Endothelial cell of umbilical vein (primary cell): ENCODE results near the gene BCAS2. TPM values are rescaled to one million over a fixed set of nuclear protein-coding genes. Genes with fewer than 3 reads are reported as not detected.

Experiments used
- BruUV-seq: library from RNA; stranded (reverse); fragments of 400-500 nt; replicated peaks from 2 replicates; lab custom pipeline; 2021; lab: Mats Ljungman, UMichigan
- CTCF ChIA-PET: fragments of 300-600, 350-600 bp; sonication (Branson Sonifier 250); formaldehyde crosslinking; loops from one replicate; lab custom pipeline; 2021; ENCODE audit warnings: antibody characterized with exemption, inconsistent platforms; lab: Charles Lee
- POLR2A ChIA-PET: fragments of 300-600, 350-600 bp; sonication (Branson Sonifier 250); formaldehyde crosslinking; loops from one replicate; lab custom pipeline; 2021; ENCODE audit warnings: antibody characterized with exemption, inconsistent platforms; lab: Charles Lee
- DNase-seq: peaks from one replicate; pipeline ENCODE4 v3.0.0-alpha.2; 2011; ENCODE audit warnings: low read depth, low spot score
- FAIRE-seq: peaks from 2 replicates; lab custom pipeline; 2011; peaks lifted over from hg19 to GRCh38; lab: Jason Lieb, UNC
- H2AFZ ChIP-seq: 2 replicates; pipeline ENCODE4 v1.6.0; 2012; ENCODE audit warnings: low read depth, low read length, control low read depth, inconsistent platforms
- H3K27ac ChIP-seq: 2 replicates; pipeline ENCODE4 v1.5.1; 2011; ENCODE audit warnings: low read depth, mild to moderate bottlenecking, control low read depth, low read length, moderate library complexity; ENCODE audit not compliant: insufficient read depth
- H3K27me3 ChIP-seq, 2 experiments: 2 replicates each; pipeline versions ENCODE4 v1.6.0 to v1.6.1; 2011; ENCODE audit warnings: low read length in 2 of 2, mixed read lengths in 1 of 2; ENCODE audit not compliant: control insufficient read depth in 2 of 2, insufficient read depth in 2 of 2
- H3K36me3 ChIP-seq, 2 experiments: 2 replicates in 1 of 2; 3 replicates in 1 of 2; pipeline ENCODE4 v1.5.1; 2011; ENCODE audit warnings: low read length in 2 of 2, mild to moderate bottlenecking in 1 of 2, moderate library complexity in 1 of 2; ENCODE audit not compliant: control insufficient read depth in 2 of 2, insufficient read depth in 2 of 2; ENCODE audit errors: extremely low read depth in 1 of 2
- H3K4me1 ChIP-seq: 3 replicates; pipeline ENCODE4 v1.5.1; 2011; ENCODE audit warnings: mild to moderate bottlenecking, low read length; ENCODE audit not compliant: control insufficient read depth, insufficient read depth; ENCODE audit errors: extremely low read depth
- H3K4me2 ChIP-seq: 2 replicates; pipeline ENCODE4 v1.6.1; 2011; ENCODE audit warnings: low read length, control low read depth, mixed read lengths; ENCODE audit not compliant: insufficient read depth
- H3K4me3 ChIP-seq, 3 experiments: fragments of 200-600 bp in 1 of 3; sonication (generic), shearing (Covaris generic) in 1 of 3; replicated peaks in 1 of 3; 2 replicates each; pipeline ENCODE4 v1.5.1; 2011 to 2016; ENCODE audit warnings: control low read depth in 3 of 3, low read length in 3 of 3, mild to moderate bottlenecking in 2 of 3, inconsistent platforms in 1 of 3, low read depth in 1 of 3, moderate library complexity in 1 of 3; ENCODE audit not compliant: insufficient read depth in 1 of 3
- H3K79me2 ChIP-seq: 2 replicates; pipeline ENCODE4 v1.6.0; 2012; ENCODE audit warnings: low read length, inconsistent platforms; ENCODE audit not compliant: control insufficient read depth, insufficient read depth
- H3K9ac ChIP-seq: replicated peaks from 2 replicates; pipeline ENCODE3; 2011; ENCODE audit warnings: low read length, control low read depth; ENCODE audit not compliant: insufficient read depth; ENCODE audit errors: extremely low read depth
- H3K9me1 ChIP-seq: replicated peaks from 3 replicates; pipeline ENCODE4 v1.6.0; 2011; ENCODE audit warnings: mild to moderate bottlenecking, low read length; ENCODE audit not compliant: control insufficient read depth, insufficient read depth; ENCODE audit errors: extremely low read depth
- H3K9me3 ChIP-seq: replicated peaks from 2 replicates; pipeline ENCODE4 v1.5.1; 2012; ENCODE audit warnings: low read length, inconsistent platforms; ENCODE audit not compliant: control insufficient read depth, insufficient read depth
- H4K20me1 ChIP-seq: replicated peaks from 2 replicates; pipeline ENCODE3; 2011; ENCODE audit warnings: mild to moderate bottlenecking, low read length; ENCODE audit not compliant: control insufficient read depth, insufficient read depth; ENCODE audit errors: extremely low read depth
- EZH2 ChIP-seq: IDR thresholded peaks from 2 replicates; pipeline ENCODE4 v1.6.1; 2012; ENCODE audit warnings: borderline replicate concordance, low read depth, mild to moderate bottlenecking, moderate library complexity, low read length, inconsistent platforms; ENCODE audit not compliant: severe bottlenecking
- FOS ChIP-seq: IDR thresholded peaks from 2 replicates; pipeline ENCODE4 v1.6.1; 2011; ENCODE audit warnings: mild to moderate bottlenecking, low read length, moderate library complexity, borderline replicate concordance; ENCODE audit not compliant: insufficient read depth
- GATA2 ChIP-seq: IDR thresholded peaks from 2 replicates; pipeline ENCODE4 v1.7.0; 2011; ENCODE audit warnings: low read depth, mild to moderate bottlenecking, moderate library complexity, mixed read lengths, low read length; ENCODE audit not compliant: insufficient read length, insufficient read depth
- JUN ChIP-seq: IDR thresholded peaks from 2 replicates; pipeline ENCODE4 v1.6.1; 2011; ENCODE audit warnings: borderline replicate concordance, low read depth; ENCODE audit not compliant: insufficient read length, insufficient read depth
- MYC ChIP-seq: IDR thresholded peaks from one replicate; pipeline ENCODE4 v1.6.1; 2011; ENCODE audit warnings: mild to moderate bottlenecking, low read depth, low read length
- POLR2A ChIP-seq: IDR thresholded peaks from 2 replicates; pipeline ENCODE4 v1.6.1; 2012; ENCODE audit warnings: low read depth, mild to moderate bottlenecking, control low read depth, low read length
- POLR2AphosphoS5 ChIP-seq: IDR thresholded peaks from 2 replicates; pipeline ENCODE4 v1.6.1; 2012; ENCODE audit warnings: low read depth, mild to moderate bottlenecking, control low read depth, low read length, moderate library complexity; ENCODE audit not compliant: insufficient read depth
- dilution Hi-C: fragments of 300-500 bp; cut with MboI; formaldehyde crosslinking; loops from one replicate; pipeline ENCODE4 v1.15.0; 2019; ENCODE audit warnings: low sequenced_read_pairs; ENCODE audit not compliant: extremely low pct_ligation_motif_present
- intact Hi-C: fragments of 100-400 bp; cut with micrococcal nuclease; formaldehyde crosslinking; loops from one replicate; pipeline ENCODE4 v1.10.0; 2022
- polyA plus RNA-seq, 4 experiments: library from polyadenylated mRNA; depleted of rRNA in 3 of 4; stranded (reverse) in 3 of 4; unstranded in 1 of 4; fragments of >200 nt; gene quantifications; 2 replicates each; pipeline versions ENCODE4 v1.2.1 to v1.2.3, GENCODE V29; 2011 to 2012; ENCODE audit warnings: missing spikeins in 1 of 4
- total RNA-seq: library from RNA; stranded (reverse); gene quantifications from 2 replicates; pipeline ENCODE4 v1.2.3, GENCODE V29; 2021
- TF ChIP-seq, protein P1 (sequence below): IDR thresholded peaks from 2 replicates; pipeline ENCODE4 v1.6.1; 2011; ENCODE audit not compliant: insufficient read depth, insufficient read length
- TF ChIP-seq, protein P2 (sequence below), 2 donors: IDR thresholded peaks; 1 replicate in 1 of 2; 2 replicates in 1 of 2; pipeline ENCODE4 v1.5.1; 2011; ENCODE audit warnings: low read length in 2 of 2, mild to moderate bottlenecking in 2 of 2, moderate library complexity in 2 of 2, control low read depth in 1 of 2, inconsistent platforms in 1 of 2, low read depth in 1 of 2; ENCODE audit not compliant: insufficient read depth in 1 of 2; ENCODE audit errors: extremely low read depth in 1 of 2

Gene BCAS2
- total and polyA plus RNA-seq, 2 donors (not counting 3 experiments of a cell fraction or from before 2014, with no cell fraction given) = 12.5 to 43.5 TPM

DNA sequence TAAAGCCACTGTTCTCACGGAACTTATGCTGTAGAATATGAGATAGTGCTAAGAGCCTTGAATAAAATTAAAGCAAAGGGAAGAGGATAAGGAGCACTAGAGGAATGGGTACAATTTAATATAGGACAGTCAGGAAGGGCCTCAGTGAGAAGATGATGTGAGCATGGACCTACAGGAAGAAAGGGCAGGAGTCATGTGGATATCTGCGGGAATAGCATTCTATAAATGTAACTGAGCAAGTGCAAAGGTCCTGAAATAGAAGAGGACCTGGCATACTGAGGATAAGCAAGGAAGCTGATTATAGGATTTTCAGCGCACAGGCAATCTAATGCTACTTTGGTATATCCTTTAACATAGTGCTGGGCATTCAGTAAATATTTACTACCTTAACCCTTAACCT, 12.6 kb upstream of the BCAS2 start:
- dilution Hi-C loops = no loop called here
- Histone ChIP-seq H3K9me3 (no peaks in the 10 kb centered on the region), H2AFZ (no peak overlapping the region), H3K9ac (no peak overlapping the region), H3K9me1 (no peaks in the 10 kb centered on the region), H3K4me3 (no peak overlapping the region), H3K27ac (no peak overlapping the region), H3K4me1 (no peaks in the 10 kb centered on the region), H3K27me3 (peaks cover 0 to 2% of the 10 kb centered on the region in 2 experiments), H3K36me3 (no peaks in the 10 kb centered on the region), H3K79me2 (no peaks in the 10 kb centered on the region), H4K20me1 (no peaks in the 10 kb centered on the region), H3K4me2 (no peak overlapping the region)
- no peak for TF ChIP-seq FOS
- no peak for TF ChIP-seq MYC
- no peak for TF ChIP-seq EZH2
- TF ChIP-seq, protein P1, sequence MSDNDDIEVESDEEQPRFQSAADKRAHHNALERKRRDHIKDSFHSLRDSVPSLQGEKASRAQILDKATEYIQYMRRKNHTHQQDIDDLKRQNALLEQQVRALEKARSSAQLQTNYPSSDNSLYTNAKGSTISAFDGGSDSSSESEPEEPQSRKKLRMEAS = no peak
- TF ChIP-seq JUN = no peak
- TF ChIP-seq, protein P2, sequence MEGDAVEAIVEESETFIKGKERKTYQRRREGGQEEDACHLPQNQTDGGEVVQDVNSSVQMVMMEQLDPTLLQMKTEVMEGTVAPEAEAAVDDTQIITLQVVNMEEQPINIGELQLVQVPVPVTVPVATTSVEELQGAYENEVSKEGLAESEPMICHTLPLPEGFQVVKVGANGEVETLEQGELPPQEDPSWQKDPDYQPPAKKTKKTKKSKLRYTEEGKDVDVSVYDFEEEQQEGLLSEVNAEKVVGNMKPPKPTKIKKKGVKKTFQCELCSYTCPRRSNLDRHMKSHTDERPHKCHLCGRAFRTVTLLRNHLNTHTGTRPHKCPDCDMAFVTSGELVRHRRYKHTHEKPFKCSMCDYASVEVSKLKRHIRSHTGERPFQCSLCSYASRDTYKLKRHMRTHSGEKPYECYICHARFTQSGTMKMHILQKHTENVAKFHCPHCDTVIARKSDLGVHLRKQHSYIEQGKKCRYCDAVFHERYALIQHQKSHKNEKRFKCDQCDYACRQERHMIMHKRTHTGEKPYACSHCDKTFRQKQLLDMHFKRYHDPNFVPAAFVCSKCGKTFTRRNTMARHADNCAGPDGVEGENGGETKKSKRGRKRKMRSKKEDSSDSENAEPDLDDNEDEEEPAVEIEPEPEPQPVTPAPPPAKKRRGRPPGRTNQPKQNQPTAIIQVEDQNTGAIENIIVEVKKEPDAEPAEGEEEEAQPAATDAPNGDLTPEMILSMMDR (IDR thresholded peaks at IDR 0.05; ENCODE audit: extremely low read depth in 1 of 2, insufficient read depth in 1 of 2, low read depth in 1 of 2, low read length in 2 of 2) = no peak
- TF ChIP-seq GATA2 = no peak
- TF ChIP-seq POLR2AphosphoS5 = no peak
- no peak for TF ChIP-seq POLR2A
- ChIA-PET CTCF (no interaction called here), POLR2A (no interaction called here)
- DNase-seq = no peak
- no peak for FAIRE-seq
- intact Hi-C loops = no loop called here
- BruUV-seq = no TSS peak
